ENCODE results near the gene CD69.
"Not testable (repeated sequence)": the region's sequence is repeated elsewhere in the genome, so short reads cannot be mapped to it uniquely, and the experiment has no call there.

Gene CD69

DNA sequence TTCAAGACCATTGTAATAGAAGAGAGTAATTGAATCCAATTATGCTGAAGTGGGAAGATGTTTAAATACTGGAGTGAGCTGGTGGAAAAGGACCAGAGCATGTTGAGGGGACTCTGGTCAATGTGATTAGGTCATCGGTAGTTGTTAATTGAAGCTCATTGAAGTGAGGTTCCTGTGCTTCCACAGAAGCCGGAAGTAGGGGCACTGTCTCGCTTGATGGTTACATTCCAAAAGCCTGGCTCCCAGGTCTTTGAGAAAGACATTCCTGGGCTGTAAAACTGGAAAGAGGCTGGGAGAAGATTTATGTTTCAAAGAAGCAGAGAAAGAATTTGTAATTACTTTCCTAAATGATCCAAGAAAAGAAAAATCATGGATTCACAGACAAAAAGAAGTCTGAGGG is 15.5 kb downstream of the CD69 start:
- DNase-seq: no peak

DNA sequence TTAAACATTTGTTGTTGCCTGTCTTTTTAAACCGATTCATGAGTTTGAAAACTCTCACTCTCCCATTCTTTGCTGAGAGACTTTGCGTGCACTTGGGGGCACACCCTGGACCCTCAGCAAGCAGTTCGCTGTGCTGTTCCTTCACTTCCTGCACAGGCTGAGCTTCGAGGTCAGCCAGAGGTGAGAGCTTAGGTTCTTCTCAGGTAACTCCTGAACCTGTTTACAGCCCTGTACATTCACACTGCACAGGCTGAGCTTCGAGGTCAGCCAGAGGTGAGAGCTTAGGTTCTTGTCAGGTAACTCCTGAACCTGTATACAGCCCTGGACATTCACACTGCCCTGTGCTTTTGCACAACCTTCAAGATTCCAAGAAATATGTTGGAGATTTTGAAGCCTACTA is 18.0 kb downstream of the CD69 start:
- DNase-seq: no peak

DNA sequence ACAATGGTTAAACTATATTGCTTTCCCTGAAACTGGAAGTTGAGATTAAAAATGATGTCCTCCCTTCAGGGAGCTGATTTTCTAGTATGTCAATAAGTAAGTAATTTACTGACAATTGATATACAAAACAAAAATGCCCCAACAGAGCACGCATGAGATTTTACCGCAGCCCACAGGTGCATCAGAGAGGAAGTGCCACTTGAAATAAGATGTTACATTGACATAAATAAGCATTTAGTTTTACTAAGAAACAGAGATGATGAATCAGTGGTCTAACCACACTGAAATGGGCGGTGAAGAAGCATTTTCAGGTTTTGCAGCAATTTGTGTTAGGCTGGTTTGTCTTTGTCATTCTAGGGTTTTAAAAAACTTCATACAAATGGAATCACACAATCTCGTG is 19.0 kb downstream of the CD69 start:
- no peak for DNase-seq

DNA sequence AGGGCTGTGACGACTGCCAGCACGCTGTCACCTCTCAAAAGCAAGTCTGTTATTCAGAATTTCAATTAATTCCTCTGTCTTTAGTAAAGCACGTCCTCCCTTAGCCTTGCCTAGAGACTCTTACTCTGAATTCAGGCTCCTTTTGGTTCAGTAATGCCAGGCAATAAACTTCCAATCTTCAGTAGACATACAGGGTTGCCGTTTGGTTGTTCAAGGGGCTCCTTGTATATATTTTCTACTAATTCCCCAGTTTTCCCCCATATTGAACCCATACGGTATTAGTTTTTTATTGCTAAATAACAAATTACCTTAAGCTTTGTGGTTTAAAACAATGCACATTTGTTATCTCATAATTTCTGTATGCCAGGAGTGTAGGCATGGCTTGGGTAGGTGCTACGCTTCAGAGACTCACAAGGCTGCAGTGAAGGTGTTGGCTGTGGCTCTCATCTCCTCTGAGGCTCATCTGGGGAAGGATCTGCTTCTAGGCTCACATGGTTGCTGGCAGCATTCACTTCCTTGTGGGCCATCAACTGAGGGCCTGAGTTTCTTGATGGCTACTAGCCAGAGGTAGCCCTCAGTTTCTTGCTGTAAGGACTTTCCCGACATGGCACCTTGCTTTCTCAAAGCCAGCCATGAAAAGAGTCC is 20.5 kb downstream of the CD69 start:
- DNase-seq: no peak

DNA sequence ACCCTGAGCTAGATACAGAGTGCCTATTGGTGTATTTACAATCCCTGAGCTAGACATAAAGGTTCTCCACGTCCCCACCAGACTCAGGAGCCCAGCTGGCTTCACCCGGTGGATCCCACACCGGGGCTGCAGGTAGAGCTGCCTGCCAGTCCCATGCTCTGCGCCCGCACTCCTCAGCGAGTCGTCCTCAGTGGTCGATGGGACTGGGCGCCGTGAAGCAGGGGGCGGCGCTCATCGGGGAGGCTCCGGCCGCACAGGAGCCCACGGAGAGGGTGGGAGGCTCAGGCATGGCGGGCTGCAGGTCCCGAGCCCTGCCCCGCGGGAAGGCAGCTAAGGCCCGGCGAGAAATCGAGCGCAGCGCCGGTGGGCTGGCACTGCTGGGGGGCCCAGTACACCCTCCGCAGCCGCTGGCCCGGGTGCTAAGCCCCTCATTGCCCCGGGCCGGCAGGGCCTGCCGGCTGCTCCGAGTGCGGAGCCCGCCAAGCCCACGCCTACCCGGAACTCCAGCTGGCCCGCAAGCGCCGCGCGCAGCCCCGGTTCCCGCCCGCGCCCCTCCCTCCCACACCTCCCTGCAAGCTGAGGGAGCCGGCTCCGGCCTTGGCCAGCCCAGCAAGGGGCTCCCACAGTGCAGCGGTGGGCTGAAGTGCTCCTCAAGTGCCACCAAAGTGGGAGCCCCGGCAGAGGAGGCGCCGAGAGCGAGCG is 21.1 kb downstream of the CD69 start:
- not testable (repeated sequence) for DNase-seq

DNA sequence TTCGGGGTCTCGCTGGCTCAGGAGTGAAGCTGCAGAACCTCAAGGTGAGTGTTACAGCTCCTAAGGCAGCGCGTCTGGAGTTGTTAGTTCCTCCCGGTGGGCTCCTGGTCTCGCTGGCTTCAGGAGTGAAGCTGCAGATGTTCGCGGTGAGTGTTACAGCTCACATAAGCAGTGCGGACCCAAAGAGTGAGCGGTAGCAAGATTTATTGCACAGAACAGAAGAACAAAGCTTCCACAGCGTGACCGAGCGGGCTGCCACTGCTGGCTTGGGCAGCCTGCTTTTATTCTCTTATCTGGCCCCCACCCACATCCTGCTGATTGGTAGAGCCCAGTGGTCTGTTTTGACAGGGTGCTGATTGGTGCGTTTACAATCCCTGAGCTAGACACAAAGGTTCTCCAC is 21.8 kb downstream of the CD69 start:
- not testable (repeated sequence) for DNase-seq

DNA sequence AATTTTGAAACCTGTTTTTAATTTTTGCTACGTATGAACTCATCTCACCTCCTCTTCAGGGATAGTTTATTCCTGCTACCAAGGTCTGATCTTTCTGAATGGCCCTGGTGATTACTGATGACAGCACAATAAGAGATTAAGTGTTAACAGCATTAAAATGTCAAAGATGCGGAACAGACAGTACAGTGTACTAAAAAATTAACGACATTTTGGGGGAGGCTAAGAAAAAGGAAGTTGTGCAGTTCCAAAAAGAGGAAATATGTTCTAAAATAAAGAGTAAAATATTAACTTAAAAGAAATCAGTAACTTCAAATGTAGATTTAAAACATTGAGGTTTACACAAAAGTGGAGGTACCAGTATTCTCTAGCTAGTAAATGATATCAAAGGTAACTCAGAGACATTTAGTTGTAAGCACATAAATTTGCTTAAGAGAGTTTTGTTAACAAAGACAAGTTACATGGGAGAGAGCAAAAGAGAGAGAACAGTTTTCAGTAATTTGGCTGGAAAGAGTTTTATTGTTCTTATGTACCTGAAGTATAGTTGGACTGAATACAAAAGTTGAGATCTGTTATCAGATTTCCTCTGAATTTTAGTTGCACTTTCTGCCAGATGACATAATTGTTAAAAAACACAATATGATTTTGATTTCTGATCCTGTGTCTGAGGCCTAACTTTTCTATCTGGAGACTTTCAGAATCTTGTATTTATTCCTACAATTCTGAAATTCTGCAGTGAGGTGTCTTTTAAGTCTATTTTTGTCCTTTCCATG is 23.6 kb downstream of the CD69 start:
- peak; percentile 51 for DNase-seq

DNA sequence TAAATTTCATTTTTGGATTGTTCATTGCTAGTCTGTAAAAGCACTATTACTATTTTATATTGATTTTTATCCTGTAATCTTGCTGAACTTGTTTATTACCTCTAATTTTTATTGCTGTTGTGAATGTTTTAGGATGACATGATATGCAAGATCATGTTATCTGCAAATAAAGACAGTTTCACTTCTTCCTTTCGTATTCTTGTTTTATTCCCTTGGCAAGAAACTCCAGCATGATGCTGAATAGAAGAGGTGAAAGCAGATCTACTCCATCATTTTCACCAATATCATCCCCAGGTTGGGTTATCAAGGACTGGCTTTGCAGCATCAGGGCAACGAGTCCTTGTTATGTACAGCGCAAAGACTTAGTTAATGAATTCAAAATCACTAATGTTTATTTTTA is 25.1 kb downstream of the CD69 start:
- no peak for DNase-seq

DNA sequence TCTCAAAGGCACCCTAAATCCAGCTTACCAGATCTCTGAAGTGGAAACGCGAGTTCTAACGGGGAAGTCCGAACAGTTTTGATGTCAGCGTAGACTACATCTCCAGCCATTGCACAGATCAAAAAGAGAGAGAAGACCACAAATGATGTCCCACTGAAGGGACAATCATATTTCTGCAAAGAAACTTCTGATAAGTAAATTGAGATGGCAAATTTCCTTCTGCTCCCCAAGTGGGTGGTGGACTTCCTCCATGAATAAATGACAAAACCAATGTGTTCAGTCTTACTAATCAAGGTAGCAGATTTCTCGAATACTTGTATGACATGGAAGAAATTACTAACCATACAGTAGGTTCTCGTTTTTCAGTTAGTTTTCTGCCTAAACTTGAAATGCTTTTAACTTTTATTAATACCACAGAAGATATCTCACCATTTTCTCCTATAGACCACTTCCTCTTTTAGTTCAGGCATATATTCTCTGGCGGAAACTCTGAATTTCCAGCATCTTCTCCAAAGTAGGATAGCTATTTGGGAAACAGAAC is 27.7 kb downstream of the CD69 start, which contains the start of gene CLECL1:
TSS of gene CLECL1 (minus strand) at position 177 of the 541 bp plus-strand sequence.
- no peak for DNase-seq

DNA sequence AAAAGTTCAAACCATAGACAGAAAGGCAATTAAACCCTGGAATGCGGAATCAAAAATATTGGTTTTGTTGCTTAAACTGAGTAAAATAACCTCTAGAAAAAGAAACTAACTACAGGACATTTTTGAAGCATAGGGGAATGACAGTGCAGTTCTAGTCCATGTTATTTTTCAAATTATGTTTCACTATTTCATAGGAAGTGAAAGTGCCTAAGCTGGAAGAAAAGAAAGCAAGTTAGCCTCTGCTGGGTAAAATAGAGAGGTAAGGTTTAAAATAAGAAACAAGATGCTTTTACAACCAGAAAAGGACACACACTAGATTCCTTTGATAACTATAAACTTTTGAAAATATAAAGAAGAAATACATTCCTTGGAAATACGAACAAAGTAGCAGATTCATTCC is 28.9 kb downstream of the CD69 start:
- no peak for DNase-seq

DNA sequence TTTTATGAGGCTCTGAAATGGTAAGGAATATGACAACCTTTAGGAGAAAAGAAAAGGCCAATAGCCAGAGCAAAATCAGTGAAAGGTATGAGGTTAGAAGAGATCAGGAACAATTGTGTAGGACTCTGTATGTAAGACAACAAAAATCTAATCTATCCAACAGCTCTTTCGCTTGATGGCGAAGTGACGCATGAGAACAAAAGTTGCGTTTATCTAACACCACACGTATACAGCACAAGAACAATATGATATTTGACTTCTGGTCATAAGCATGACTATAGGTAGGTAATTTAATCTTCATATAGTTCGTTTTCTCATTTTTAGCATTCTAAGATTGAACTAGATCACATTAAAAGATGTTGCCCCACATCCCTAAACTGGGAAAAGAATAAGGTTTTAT is 29.3 kb downstream of the CD69 start:
- no peak for DNase-seq

DNA sequence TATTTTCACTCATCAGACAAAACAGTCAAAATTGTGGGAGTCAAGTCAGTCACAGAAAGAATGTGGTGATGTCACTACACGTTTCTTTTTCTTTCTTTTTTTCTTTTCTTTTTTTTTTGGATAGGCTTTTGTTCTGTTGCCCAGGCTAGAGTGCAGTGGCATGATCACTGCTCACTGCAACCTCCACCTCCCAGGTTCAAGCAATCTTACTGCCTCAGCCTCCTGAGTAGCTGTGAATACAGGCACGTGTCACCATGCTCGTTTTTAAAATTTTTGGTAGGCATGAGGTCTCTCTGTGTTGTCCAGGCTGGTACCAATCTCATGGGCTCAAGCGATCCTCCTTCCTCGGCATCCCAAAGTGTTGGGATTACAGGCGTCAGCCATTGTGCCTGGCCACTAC is 30.1 kb downstream of the CD69 start:
- DNase-seq: no peak

DNA sequence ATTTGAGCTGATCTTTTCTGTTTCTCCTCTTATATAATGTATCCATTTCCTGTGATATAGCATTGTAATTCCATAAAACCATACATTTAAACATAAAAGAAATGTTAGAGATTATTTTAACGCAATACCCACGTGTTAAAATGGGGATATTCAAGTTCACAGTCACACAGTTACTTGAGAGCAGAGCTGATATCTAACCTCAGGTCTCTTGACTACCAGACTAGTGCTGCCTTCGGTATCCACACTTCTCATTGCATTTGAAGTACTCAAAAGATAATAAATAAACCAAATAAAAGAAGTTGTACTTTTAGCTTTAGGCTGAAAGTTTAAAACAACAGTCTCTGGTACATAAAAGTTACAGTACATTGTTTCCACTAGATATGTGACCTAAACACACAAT is 30.7 kb downstream of the CD69 start:
- no peak for DNase-seq

DNA sequence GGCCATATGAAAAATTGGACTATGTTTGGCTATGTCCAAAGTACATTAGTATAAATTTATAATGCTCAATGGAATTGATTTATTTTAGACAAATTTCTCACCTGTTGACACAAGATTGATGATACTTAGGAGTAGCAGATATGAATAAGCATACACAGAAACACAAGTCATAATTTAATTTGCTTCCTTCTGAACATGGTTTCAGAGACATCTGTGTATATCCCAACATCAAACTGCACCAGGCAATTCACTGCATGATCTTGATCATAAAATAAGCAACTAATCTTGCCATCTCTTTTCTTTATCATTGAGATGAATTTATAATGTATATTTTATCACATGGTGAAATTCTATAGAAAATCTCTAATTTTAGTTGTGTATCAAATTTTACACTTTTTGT is 31.6 kb downstream of the CD69 start:
- no peak for DNase-seq

DNA sequence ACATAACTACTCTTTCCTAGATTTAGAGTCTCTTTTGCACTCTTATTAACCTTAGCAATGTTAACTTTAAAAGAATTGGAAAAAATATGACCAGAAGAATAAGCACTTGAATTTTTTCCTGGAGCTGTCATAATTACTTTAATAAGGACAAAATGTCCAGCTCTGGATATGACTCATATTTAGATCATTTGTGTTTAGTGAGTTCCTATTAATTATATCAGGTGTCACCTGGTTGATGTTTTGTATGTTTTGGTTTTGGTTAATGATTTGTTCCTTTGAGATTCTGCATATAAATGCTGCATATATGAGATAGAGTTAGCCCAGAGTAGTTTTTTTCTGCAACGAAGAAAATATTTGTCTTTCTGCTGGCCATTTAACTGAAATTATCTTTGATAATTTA is 32.9 kb downstream of the CD69 start:
- no peak for DNase-seq

DNA sequence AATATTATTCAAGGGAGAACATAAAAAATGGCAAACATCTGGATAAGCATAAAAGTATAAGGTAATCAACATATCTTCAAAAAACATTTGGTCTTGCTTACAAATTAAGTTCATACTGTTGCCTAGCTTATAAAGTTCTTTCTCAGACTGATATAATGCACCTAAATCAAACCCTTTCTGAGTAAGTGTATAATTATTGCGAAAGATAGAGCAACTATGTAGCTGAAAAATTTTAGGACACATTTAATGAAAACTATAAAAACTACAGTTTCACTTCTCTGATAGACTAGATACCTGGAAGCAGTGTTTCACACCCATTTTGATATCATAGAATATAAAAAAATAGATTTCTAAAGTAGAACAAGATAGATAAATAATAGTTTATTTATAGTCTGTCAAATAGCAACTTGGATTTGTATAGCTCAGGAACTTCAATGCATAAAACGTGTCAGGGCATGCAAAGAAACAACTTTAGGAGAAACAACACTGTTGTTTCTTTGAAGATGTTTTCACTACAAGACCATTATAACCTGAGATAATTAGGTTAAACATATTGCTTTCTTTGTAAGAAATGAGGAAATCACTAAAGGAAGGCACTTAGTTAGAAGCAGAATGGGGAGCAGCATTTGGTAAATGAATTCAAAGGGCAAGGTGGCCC is 35.4 kb downstream of the CD69 start:
- DNase-seq: no peak

DNA sequence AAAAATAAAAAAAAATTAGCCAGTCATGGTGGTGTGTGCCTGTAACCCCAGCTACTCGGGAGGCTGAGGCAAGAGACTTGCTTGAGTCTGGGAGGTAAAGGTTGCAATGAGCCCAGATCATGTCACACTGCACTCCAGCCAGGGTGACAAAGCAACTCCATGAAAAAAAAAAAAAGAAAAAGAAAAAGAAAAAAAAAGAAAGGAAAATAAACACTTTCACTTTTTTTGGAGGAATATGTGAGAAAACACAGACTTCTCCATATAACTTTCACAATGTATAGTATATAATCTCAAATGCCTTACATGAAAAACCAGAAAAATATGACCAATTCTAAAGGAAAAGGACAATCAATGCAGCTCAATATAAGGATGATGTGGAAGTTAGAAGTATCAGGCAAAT is 36.7 kb downstream of the CD69 start:
- DNase-seq: no peak

DNA sequence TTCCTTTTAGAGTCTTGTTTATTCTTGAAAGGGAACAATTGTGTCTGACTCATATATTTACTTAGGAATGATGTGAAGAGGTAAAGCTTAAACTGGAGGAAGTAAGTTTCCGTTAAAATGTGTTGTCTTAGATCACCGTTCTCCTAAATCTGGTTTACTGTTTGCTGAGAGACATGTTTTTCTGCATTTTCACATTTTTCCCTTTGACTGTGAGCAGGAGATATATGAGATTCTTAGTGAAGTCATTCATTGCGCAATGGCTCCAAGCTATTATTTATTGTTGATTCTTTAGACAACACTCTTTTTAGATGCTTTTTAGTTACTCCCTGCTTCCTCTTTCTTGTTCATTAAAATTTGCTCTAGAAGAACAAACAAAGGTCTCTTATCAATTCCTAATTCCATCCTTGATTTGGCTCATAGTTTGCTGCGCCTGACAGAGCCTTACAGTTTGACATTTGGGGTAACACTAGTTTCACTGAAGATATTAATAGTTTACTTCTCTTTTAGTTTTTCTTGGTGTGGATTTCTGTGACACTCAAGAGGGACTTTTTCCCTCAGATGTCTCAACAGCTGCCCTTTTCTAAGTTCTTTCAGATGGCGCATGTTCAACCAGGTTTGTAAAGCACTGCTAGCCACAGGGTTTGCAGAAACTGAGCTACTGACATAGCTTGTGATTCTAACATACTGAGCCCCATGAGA is 39.2 kb downstream of the CD69 start:
- no peak for DNase-seq

DNA sequence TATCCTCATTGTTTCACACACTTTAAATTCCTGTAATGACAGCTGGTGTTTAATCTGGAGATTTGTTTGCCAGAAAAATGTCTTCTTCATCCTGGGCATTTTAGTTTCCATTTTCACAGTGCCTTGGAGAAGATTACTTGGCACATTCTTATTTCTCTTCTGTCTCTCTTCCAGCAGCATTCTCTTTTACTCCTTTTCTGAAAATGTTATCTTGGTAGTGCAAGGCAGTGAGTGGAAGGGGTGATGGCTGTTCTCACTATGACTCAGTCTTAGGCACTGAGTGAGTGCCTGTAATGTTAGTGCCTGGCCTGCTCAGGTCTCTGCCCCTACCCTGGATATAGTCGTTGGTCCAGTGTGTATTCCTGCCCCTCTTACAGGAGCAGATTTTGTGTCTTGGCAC is 40.9 kb downstream of the CD69 start:
- DNase-seq: no peak

DNA sequence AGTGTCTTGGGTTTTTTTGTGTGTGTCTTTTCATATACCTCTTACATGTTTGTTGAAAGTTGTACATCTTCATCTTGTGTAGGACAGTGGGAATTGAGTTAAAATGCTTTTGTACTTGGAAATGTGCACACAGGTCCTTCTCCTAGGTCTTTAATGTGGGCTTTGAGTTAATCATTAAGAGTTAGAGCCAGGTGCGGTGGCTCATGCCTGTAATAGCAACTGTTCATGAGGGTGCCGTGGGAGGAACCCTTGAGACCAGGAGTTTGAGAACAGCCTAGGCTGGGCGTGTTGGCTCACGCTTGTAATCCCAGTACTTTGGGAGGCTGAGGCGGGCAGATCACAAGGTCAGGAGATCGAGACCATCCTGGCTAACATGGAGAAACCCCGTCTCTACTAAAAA is 41.7 kb downstream of the CD69 start:
- no peak for DNase-seq

DNA sequence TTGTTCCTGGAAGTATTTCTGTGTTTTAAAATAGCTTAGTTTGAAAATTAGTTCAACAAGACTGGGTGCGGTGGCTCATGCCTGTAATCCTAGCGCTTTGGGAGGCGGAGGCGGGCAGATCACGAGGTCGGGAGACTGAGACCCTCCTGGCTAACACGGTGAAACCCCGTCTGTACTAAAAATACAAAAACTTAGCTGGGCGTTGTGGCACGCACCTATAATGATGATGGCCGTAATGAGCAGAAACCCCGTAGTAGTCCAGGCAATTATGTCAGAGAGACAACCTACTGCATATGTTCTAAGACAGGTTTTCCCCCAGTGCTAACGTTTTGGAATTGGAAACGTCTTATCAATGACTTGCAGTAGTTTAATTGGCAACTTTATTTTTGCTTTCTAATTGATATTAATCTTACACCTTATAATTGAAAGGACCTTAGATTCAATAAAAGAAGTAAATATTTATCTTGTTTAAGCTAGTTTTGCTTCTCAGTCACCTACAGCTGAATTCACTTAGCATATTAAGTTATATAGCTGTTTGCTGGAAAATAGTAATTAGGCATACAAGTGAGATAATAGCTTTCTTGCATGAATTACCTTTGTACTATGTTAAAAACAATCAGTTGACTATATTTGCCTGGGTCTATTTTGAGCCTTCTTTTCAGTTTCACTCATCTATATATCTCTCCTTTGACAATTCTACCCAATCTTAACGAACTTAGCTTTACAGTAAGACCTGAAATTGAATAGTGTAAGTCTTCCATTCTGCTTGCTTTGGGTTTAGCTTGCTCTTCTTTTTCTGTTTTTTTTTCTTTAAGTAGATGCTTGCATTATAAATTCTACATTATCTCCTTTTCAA is 43.4 kb downstream of the CD69 start:
- no peak for DNase-seq

Measured in NCI-H82 (cell line).